Kidney epithelial cell (primary cell): ENCODE data around the gene PATJ. TPM values are rescaled to one million over a fixed set of nuclear protein-coding genes. Genes with fewer than 3 reads are reported as not detected.

Experiments
- DNase-seq: peaks from one replicate; pipeline ENCODE4 v3.0.0-alpha.2; 2010; ENCODE audit warnings: low read depth
- H3K27me3 ChIP-seq: 2 replicates; pipeline ENCODE4 v1.6.0; 2011; ENCODE audit warnings: low read length; ENCODE audit not compliant: control insufficient read depth, insufficient read depth
- H3K36me3 ChIP-seq: 2 replicates; pipeline ENCODE4 v1.5.1; 2011; ENCODE audit warnings: low read length; ENCODE audit not compliant: control insufficient read depth, insufficient read depth
- H3K4me3 ChIP-seq: 2 replicates; pipeline ENCODE4 v1.5.1; 2011; ENCODE audit warnings: low read depth, mild to moderate bottlenecking, control low read depth, low read length
- CTCF ChIP-seq: IDR thresholded peaks from 2 replicates; pipeline ENCODE4 v1.5.1; 2011; ENCODE audit warnings: mild to moderate bottlenecking, moderate library complexity, low read length, control low read depth, inconsistent platforms; ENCODE audit not compliant: insufficient read depth, poor library complexity, severe bottlenecking
- total RNA-seq: library from RNA; depleted of rRNA; stranded (reverse); fragments of >200 nt; gene quantifications from 2 replicates; pipeline ENCODE4 v1.2.3, GENCODE V29; 2015

PATJ gene
- total RNA-seq, 1 donor from 2014 or later = 27.1 TPM

DNA sequence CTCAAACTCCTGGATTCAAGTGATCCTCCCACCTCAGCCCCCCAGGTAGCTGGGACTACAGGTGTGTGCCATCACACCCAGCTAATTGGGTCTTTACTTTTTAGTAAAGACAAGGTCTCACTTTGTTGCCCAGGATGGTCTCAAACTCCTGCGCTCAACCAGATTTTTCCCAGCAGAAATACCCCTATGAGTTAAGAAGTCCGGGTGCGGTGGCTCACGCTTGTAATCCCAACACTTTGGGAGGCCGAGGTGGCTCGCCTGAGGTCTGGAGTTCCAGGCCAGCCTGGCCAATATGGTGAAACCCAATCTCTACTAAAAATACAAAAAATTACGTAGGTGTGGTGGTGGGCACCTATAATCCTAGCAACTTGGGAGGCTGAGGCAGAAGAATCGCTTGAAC is 445.8 kb downstream of the PATJ start:
- no peak for DNase-seq
- H3K27me3 ChIP-seq = no peaks in the 10 kb centered on the region
- H3K4me3 ChIP-seq = no peak overlapping the region
- H3K36me3 ChIP-seq = no peaks in the 10 kb centered on the region
- TF ChIP-seq CTCF = no peak

DNA sequence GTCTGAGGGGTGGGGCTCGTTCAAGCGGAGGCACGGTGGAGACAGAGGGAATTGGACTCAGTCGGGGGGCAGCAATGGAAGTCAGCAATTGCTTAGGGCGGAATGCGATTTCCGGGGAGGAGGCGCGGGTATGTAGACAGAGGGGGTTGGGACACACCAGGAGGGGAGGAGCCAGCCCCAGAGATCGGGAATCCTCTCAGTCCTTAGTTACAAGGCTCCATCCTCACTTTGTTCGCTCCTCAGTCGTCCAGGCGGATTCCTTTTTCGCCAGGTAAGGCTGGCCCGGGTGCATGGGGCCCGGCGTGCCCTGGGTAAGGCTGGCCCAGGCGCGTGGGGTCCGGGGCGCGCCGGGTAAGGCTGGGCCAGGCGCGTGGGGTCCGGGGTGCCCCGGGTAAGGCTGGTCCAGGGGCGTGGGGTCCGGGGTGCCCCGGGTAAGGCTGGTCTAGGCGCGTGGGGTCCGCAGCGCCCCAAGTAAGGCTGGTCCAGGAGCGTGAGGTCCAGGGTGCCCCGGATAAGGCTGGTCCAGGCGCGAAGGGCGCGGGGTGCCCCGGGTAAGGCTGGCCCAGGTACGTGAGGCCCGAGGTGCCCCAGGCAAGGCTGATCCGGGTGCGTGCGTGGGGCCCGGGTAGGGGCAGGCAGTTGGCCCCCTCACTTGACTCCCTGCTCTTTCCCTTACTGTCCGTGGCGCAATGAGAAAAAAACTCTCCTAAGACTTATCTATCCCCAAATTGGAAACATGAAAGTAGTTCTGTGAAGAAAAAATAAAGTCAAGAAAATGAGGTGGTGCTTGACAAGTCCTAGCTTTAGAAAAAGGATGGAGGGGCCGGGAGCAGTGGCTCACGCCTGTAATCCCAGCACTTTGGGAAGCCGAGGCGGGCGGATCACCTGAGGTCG is 452.6 kb downstream of the PATJ start, which contains the start of gene L1TD1:
Gene L1TD1, plus strand, starts transcription at position 199 of the 894 bp plus-strand sequence. CDS start 11,780 bp downstream, outside the sequence.
- TF ChIP-seq CTCF = no peak
- Histone ChIP-seq H3K4me3 (peak within 1 kb of the TSS; percentile 19), H3K36me3 (no peaks in the 10 kb centered on the region), H3K27me3 (peaks cover 24% of the 10 kb centered on the region)
- no peak for DNase-seq

- TF ChIP-seq CTCF = no peak
- H3K36me3 ChIP-seq = no peaks in the 10 kb centered on the region
- no peak overlapping the region for H3K4me3 ChIP-seq
- no peak for DNase-seq
- peaks cover 24% of the 10 kb centered on the region for H3K27me3 ChIP-seq
Measured at GRCh38 chr1:62196086-62196690, 453.9 kb downstream of the PATJ start.

- DNase-seq = no peak
- Histone ChIP-seq H3K36me3 (no peaks in the 10 kb centered on the region), H3K4me3 (no peak overlapping the region), H3K27me3 (peaks cover 24% of the 10 kb centered on the region)
- no peak for TF ChIP-seq CTCF
Measured at GRCh38 chr1:62198069-62198780, 455.9 kb downstream of the PATJ start.

DNA sequence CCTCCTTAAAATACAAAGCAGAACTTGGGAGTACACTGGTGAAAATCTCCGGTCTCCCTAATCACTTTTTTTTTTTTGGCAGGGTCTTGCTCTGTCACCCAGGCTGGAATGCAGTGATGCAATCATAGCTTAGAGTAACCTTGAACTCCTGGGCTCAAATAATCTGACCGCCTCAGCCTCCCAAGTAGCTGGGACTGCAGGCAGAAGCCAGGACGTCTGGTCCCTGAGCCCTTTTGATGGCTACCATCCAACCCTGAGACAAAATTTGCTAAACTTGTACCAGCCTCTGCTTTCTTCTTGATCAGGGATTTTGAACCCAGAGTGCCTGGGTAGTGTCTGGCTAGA is 456.5 kb downstream of the PATJ start:
- Histone ChIP-seq H3K4me3 (no peak overlapping the region), H3K36me3 (no peaks in the 10 kb centered on the region), H3K27me3 (peaks cover 24% of the 10 kb centered on the region)
- no peak for DNase-seq
- TF ChIP-seq CTCF = no peak
